GM12864 (cell line): ENCODE results near the gene FOXL3.

Source experiments
- DNase-seq: peaks from one replicate; pipeline ENCODE4 v3.0.0-alpha.2; 2011; ENCODE audit warnings: low read depth
- H3K4me3 ChIP-seq: 2 replicates; pipeline ENCODE4 v1.5.1; 2011; ENCODE audit warnings: mild to moderate bottlenecking, low read depth, low read length, control low read depth
- CTCF ChIP-seq: IDR thresholded peaks from 2 replicates; pipeline ENCODE4 v1.5.1; 2011; ENCODE audit warnings: low read depth, mild to moderate bottlenecking, moderate library complexity, low read length, control low read depth, inconsistent platforms; ENCODE audit errors: missing control alignments

The FOXL3 gene

GRCh38 chr7:304574-305409, 14.8 kb downstream of the FOXL3 start:
- no peak for TF ChIP-seq CTCF
- no peak overlapping the region for H3K4me3 ChIP-seq
- no peak for DNase-seq

- TF ChIP-seq CTCF = no peak
- DNase-seq = no peak
- H3K4me3 ChIP-seq = no peak overlapping the region
These were observed 15.6 kb downstream of the FOXL3 start for GRCh38 chr7:305410-306151.

- no peak for DNase-seq
- no peak for TF ChIP-seq CTCF
- no peak overlapping the region for H3K4me3 ChIP-seq
These were observed 18.0 kb downstream of the FOXL3 start for GRCh38 chr7:307970-308369.

GRCh38 chr7:309586-310228, 19.7 kb downstream of the FOXL3 start:
- no peak for DNase-seq
- no peak overlapping the region for H3K4me3 ChIP-seq
- TF ChIP-seq CTCF = no peak

- no peak for TF ChIP-seq CTCF
- no peak overlapping the region for H3K4me3 ChIP-seq
- DNase-seq = no peak
These were observed 21.2 kb downstream of the FOXL3 start for GRCh38 chr7:311131-311680.

GRCh38 chr7:311796-312195, 21.8 kb downstream of the FOXL3 start:
- no peak for DNase-seq
- no peak overlapping the region for H3K4me3 ChIP-seq
- no peak for TF ChIP-seq CTCF
